Right lobe of liver (tissue), 4 donors: Measurements from ENCODE around the gene MED26.

Experiments
- POLR2A ChIP-seq: fragments of 450-650 bp; IDR thresholded peaks from one replicate; pipeline ENCODE4 v1.6.1; 2017; ENCODE audit warnings: antibody characterized with exemption, mild to moderate bottlenecking
- TF ChIP-seq, protein P1 (sequence below), 4 donors: fragments of 200-600 bp in 3 of 4; fragments of 450-650 bp in 1 of 4; IDR thresholded peaks; one replicate each; pipeline versions ENCODE4 v1.5.1 to v1.8.0; 2016 to 2022; ENCODE audit warnings: antibody characterized with exemption in 4 of 4, mild to moderate bottlenecking in 2 of 4
- donor health status: DM: no; HTN: no; CAD: no.
- donor health status: DM: no; HTN: no; CAD: no.
- donor health status: DM: no; HTN: yes; CAD: no.

DNA sequence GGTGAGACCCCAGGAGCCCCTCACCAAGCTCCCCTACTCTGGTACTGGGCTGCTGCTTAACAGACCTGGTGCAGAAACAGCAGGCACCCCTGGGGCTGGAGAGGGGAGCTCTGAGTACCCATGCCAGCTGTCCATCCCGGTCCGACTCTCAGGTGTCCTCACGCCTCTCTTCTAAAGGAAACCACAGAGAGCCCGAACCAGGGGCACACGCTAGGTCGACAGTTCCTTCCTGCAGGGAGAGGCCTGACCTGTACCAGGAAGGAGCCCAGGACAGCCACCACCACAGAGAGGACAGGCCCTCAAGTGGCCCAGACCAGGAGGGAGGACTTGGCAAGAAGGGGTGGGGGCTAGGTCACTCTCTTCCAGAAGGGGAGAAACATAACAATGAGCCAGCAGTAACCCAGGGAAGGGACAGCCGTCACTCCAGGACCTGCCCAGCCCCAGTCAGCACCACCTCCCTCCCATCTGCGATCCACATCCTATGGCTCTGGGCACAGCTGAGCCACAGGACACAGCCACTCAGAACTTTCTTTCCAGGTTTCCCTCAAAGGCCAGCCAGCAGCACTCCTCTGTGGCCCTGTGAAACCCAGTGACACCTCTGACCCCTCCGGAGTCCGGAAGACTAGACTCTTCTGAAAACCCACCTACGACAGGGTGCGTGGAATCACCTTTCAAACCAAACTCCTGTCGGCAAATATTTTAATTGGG, 42.8 kb downstream of the MED26 start:
- TF ChIP-seq, protein P1, sequence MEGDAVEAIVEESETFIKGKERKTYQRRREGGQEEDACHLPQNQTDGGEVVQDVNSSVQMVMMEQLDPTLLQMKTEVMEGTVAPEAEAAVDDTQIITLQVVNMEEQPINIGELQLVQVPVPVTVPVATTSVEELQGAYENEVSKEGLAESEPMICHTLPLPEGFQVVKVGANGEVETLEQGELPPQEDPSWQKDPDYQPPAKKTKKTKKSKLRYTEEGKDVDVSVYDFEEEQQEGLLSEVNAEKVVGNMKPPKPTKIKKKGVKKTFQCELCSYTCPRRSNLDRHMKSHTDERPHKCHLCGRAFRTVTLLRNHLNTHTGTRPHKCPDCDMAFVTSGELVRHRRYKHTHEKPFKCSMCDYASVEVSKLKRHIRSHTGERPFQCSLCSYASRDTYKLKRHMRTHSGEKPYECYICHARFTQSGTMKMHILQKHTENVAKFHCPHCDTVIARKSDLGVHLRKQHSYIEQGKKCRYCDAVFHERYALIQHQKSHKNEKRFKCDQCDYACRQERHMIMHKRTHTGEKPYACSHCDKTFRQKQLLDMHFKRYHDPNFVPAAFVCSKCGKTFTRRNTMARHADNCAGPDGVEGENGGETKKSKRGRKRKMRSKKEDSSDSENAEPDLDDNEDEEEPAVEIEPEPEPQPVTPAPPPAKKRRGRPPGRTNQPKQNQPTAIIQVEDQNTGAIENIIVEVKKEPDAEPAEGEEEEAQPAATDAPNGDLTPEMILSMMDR (IDR thresholded peaks at IDR 0.05), result no peak
- TF ChIP-seq POLR2A, result no peak
